Activated gamma-delta T cell treated with Interleukin-2 at 50 U/mL for 16 hours (primary cell): ENCODE results near the gene RNF38.

ENCODE experiments used
- DNase-seq: peaks from one replicate; pipeline ENCODE4 v3.0.0-alpha.2; 2020

RNF38 gene

GRCh38 chr9:36289836-36290435, 110.1 kb downstream of the RNF38 start:
- DNase-seq = no peak

- DNase-seq = no peak
These were observed 112.0 kb downstream of the RNF38 start for GRCh38 chr9:36288070-36288469.
